Activated CD4-positive, alpha-beta T cell treated with anti-CD3 and anti-CD28 coated beads for 48 hours (primary cell): ENCODE measurements around the gene MGAT5.
A peak's percentile ranks its signal among the peaks of the same experiment; 100 is the strongest.
"Not testable (repeated sequence)": the region's sequence is repeated elsewhere in the genome, so short reads cannot be mapped to it uniquely, and the experiment has no call there.

Experiments
- DNase-seq: peaks from one replicate; pipeline ENCODE4 v3.0.0-alpha.2; 2020

Gene MGAT5

GRCh38 chr2:134280726-134281125 lies 26.9 kb downstream of the MGAT5 start:
- no peak for DNase-seq

GRCh38 chr2:134281815-134282419 lies 28.0 kb downstream of the MGAT5 start:
- no peak for DNase-seq

- DNase-seq = peak; percentile 66
Observed at GRCh38 chr2:134282629-134283400, 28.9 kb downstream of the MGAT5 start.

- DNase-seq = no peak
Observed at GRCh38 chr2:134283661-134284060, 29.8 kb downstream of the MGAT5 start.

GRCh38 chr2:134284119-134284670 lies 30.3 kb downstream of the MGAT5 start:
- DNase-seq = no peak

GRCh38 chr2:134287323-134287722 lies 33.5 kb downstream of the MGAT5 start:
- peak; percentile 40 for DNase-seq

- DNase-seq = no peak
Observed at GRCh38 chr2:134288814-134289213, 34.9 kb downstream of the MGAT5 start.

- DNase-seq = peak; percentile 40
Observed at GRCh38 chr2:134289225-134289624, 35.4 kb downstream of the MGAT5 start.

- no peak for DNase-seq
Observed at GRCh38 chr2:134290358-134290757, 36.5 kb downstream of the MGAT5 start.

- no peak for DNase-seq
Observed at GRCh38 chr2:134292514-134292913, 38.6 kb downstream of the MGAT5 start.

- DNase-seq = no peak
Observed at GRCh38 chr2:134293719-134294537, 40.1 kb downstream of the MGAT5 start.

GRCh38 chr2:134294598-134294997 lies 40.7 kb downstream of the MGAT5 start:
- not testable (repeated sequence) for DNase-seq

GRCh38 chr2:134295441-134295840 lies 41.6 kb downstream of the MGAT5 start:
- DNase-seq = no peak

- DNase-seq = no peak
Observed at GRCh38 chr2:134296301-134296700, 42.4 kb downstream of the MGAT5 start.

- no peak for DNase-seq
Observed at GRCh38 chr2:134299334-134299733, 45.5 kb downstream of the MGAT5 start.

- DNase-seq = no peak
Observed at GRCh38 chr2:134300585-134300984, 46.7 kb downstream of the MGAT5 start.

GRCh38 chr2:134301099-134301927 lies 47.4 kb downstream of the MGAT5 start:
- no peak for DNase-seq

GRCh38 chr2:134301928-134302260 lies 48.0 kb downstream of the MGAT5 start:
- DNase-seq = no peak

- DNase-seq = no peak
Observed at GRCh38 chr2:134304394-134305108, 50.7 kb downstream of the MGAT5 start.

GRCh38 chr2:134305109-134305491 lies 51.2 kb downstream of the MGAT5 start:
- DNase-seq = no peak

- DNase-seq = no peak
Observed at GRCh38 chr2:134306521-134306920, 52.6 kb downstream of the MGAT5 start.

- DNase-seq = no peak
Observed at GRCh38 chr2:134307334-134307733, 53.5 kb downstream of the MGAT5 start.
